ENCODE measurements around the gene MARCKSL1.
"Not testable (repeated sequence)": the region's sequence is repeated elsewhere in the genome, so short reads cannot be mapped to it uniquely, and the experiment has no call there.

MARCKSL1 gene, protein sequence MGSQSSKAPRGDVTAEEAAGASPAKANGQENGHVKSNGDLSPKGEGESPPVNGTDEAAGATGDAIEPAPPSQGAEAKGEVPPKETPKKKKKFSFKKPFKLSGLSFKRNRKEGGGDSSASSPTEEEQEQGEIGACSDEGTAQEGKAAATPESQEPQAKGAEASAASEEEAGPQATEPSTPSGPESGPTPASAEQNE

DNA sequence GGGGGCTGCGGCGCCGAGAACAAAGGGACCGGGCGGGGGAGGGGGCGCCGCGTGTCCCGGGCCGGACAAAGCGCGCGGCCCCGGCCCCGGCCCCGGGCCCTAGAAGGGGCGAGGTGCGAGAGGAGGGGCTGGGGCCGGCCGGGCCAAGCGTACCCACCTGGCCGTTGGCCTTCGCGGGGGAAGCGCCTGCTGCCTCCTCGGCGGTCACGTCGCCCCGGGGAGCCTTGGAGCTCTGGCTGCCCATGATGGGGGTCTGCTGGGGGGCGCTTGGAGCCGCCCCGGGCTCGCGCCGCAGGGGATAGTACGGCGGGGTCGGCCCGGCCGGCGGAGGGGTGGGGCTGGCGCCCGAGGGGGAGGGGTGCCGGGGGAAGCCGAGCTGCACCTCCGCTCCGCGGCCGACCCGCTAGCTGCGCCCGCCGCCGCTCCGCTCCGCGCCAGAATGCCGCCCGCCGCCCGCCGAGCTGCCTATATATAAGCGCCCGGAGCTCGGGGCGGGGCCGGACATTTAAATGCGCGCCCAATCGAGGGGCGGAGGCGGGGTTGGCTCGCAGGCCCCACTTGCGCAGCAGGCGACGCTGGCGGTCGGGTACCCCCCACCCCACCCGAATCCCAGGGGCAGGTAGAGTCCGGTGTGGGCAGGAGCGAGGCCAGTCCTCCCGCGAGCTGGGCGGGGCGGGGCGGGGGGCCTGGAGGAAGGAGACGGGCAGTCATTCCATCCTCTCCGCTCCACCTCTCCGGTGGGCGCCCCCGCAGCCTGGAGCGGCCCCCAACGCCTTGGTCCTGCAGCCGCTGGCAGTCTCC lies at the start of gene MARCKSL1:
Gene MARCKSL1, minus strand, starts transcription at position 444 of the 801 bp plus-strand sequence. Its CDS starts 200 bp downstream, at position 244.
- peak; percentile 88 for DNase-seq (ENCODE audit: low spot score)

DNA sequence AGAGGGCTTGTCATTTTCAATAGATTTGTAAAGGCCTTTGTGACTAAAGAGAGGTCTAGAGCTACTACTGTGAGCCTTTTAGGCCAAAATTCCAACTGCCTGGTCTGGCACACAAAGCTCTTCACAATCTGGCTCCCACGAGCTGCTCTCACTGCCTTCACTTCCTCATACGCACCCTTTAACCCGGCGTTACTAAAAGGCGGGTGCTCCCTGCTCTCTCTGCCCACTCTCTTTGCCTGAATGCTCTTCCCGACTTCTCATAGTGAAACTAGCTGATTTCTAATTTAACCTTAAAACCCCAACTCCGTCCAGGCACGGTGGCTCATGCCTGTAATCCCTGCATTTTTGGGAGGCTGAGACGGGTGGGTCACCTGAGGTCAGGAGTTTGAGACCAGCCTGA lies 44.0 kb upstream of the MARCKSL1 start:
- no peak for DNase-seq (ENCODE audit: low spot score)

DNA sequence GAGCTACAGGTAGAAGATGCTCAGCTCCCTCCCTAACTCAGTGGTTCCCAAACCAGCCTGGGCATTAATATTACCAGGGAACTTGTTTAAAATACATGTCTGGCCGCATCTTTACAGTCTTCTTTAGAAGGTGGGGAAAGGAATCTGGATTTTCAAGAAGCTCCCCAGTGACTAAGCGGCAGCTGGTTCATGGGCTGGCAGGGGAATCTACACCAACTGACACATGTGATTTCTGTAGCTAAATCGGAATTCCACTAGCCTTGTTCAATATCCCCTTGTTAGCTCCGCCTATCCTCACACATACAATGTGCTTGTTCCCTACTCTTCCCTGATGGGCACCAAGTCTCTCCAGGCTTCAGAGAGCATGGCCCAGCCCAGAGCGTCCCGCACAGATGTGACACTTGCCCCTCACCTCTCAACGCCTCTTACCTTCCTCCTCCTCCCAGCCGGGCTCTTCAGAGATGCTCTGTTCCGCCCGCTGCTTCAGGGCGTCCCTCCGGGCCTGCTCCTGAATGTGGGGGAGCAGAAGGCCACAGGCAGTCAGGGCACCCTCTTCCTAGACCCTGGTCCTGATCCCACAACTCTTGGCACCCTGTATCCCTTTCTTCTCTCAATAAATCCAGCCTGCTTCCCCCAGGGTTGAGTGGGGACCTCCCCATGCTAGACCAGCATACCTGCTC lies 41.6 kb upstream of the MARCKSL1 start:
- no peak for DNase-seq (ENCODE audit: low spot score)

DNA sequence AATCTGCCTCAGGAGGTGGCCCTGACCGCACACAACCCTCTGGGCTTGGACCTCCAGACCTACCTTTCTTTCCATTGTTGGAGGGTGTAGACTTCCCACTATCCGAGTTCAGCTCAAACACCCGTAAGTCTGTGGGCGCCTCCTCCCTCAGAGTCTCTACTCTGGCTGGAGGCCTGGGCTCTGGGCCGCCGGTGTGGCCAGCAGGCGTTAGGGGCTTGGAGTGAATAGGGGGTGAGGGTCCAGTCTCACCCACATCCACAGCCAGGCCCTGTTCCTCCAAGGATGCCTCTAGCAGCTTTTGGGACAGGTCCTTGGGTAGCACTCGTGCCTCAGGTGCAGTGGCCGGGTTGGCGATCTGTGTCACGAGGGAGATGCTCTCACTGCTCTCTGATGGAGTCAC lies 40.2 kb upstream of the MARCKSL1 start:
- DNase-seq (ENCODE audit: low spot score) = no peak

DNA sequence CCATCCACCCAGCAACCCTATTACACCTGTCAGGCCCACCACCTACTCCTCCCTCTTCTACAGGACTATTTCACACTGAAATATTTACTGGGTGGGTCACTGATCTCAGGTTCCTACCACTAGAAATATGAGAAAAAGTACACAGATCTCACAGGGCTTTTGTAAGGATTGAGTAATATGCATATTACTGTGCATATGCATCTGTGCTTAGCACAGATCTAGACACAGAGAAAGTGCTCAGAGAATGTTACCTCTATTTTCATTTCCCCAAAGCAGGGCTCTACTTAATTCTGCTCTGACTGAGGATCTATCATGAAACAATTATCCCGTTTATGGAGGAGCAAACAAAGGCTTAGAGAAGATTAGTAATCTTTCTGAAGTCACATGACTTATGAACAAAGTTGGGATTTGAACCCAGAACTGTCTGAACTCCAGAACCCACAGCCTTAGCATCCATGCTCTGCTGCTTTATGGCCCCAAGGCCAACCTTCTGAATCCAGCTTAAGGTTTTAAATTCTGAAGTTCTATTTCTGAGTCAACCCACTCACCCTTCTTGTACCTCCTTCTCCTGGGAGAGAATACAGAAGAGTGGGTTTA lies 38.1 kb upstream of the MARCKSL1 start:
- no peak for DNase-seq (ENCODE audit: low spot score)

DNA sequence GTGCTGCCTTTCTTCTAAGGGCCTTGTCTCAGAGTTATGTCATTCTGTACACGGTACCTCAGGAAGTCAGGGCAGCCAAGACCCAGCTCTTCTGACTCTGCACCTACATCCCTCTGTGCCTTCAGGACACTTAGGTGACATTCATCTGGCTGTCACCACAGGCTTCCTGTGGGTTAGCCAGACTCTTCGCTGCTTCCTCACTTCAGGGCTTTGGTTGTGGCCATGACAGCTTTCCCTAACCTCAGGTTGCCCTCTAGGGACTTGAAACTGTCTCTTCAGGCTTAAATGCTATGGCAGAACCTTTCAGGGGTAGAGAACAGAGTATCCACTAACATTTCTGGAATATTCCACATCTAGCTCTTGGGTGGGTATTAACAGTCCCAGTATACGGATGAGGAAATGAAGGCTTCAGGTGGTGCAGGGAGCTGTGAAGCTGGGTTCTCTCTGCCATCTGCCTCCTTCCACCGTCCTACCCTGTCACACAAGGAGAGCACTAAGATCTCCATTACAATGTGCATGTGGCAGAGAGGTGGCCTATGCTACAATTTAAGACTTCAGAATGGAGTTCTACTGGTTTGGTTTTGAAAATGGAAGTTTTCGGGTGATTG lies 36.2 kb upstream of the MARCKSL1 start:
- no peak for DNase-seq (ENCODE audit: low spot score)

DNA sequence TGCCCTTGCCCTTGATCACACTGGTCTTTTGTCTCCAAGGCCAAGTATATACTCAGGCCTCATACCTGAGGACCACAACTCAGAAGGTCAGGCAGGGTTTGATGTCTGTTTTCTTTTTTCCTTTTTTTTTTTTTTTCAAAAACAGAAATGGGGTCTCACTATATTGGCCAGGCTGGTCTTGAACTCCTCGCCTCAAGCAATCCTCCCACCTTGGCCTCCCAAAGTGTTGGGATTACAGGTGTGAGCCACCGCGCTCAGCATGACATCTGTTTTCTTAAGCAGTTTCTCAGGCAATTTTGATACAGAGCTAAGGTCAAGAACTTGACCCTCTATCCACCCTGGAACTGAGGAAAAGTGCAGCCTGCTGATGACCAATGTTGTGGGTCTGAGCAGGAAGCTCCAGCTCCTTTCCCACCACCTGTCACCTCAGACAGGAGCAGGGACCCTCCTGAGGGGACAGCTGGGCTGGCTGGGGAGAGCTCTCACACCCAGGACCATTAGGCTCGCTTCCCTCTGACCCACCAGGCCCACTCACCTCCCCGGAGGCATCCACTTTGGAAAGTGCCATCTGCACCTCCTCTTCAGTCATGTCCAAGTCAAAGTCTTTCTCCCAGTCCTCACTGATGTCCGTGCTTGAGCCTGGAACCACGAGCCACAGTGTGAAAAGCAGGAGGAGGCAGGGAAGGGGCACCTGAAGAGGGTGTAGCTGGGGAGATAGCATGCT lies 32.0 kb upstream of the MARCKSL1 start:
- no peak for DNase-seq (ENCODE audit: low spot score)

DNA sequence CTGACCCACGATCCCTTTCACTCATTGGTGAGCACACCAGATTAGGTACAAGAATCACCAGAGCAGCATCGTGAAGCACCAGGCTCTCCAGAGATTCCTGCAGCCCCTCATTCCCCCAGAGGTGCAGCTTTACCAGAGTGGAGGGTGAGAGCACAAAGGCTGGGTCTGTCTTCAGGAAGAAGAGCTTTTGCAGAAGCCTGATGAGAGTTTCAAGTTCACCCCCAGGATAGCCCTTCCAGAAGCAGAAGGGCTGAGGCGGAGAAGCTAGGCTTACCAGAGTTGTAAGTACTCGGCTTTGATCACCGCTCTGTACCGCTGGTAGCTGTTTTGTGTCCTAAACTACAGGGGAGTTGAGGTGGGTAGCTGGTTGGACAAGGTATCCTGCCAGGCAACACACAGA lies 29.4 kb upstream of the MARCKSL1 start:
- DNase-seq (ENCODE audit: low spot score) = no peak

DNA sequence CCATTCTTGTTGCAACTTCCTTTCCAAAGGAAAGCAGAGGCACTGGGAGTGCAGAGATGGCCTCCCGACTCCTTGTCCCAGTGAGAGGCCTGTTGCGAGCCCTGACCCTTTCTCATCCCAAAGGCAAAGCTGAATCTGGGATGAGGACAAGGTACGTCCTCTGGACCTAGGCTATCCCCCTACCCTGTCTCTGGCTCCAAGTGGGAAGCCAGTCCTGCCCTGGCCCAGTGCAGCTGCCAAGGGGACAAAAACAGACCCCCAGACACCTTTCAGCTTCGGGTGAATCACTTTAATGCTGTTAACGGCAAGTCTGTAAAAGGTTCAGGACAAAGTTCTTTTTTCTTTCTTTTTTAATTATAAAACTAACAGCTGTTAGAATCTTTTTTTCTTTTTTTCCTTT lies 28.8 kb upstream of the MARCKSL1 start:
- no peak for DNase-seq (ENCODE audit: low spot score)

DNA sequence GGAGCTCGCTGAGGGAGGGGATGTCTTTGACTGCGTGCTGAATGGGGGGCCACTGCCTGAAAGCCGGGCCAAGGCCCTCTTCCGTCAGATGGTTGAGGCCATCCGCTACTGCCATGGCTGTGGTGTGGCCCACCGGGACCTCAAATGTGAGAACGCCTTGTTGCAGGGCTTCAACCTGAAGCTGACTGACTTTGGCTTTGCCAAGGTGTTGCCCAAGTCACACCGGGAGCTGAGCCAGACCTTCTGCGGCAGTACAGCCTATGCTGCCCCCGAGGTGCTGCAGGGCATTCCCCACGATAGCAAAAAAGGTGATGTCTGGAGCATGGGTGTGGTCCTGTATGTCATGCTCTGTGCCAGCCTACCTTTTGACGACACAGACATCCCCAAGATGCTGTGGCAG lies 27.7 kb upstream of the MARCKSL1 start:
- no peak for DNase-seq (ENCODE audit: low spot score)

DNA sequence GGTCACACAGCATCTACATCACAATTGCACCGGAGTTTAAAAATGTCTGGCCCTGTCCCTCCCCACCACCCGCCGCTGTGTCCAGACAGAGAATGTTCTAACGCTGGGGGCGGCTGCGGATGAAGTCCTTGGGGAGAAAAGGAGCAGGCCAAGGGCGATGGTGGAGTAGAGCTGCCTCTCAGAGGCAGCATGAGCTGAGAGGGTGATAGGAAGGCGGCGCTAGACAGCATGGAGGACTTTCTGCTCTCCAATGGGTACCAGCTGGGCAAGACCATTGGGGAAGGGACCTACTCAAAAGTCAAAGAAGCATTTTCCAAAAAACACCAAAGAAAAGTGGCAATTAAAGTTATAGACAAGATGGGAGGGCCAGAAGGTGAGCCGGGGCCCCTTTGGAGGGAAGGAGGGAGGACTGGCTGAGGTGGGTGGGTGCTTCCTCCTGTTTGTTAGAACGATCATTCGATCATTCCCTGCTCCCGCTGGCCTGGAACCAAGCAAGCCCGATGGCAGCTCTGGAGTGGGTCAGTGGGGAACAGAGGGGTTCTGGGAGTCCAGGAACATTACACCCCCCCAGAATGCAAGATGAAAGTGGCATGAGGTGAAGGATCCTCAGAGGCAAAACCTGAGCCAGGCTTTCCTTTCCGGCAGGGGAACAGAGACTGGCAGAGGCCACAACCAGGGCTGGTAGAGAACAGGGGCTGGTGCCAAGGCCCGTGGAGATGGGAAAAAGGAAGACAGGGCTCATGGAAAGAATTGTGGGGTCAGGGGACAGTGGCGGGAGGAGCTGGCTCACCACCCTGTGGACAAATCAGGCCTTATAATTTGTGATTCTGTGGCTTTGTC lies 26.7 kb upstream of the MARCKSL1 start, which contains the start of the genes FAM229A and TSSK3:
Gene FAM229A, minus strand, starts transcription at position 12 of the 840 bp plus-strand sequence. CDS start 394 bp downstream, outside the sequence.
Gene TSSK3, plus strand, starts transcription at position 66 of the 840 bp plus-strand sequence. Its CDS starts 163 bp downstream, at position 229.
- DNase-seq (ENCODE audit: low spot score) = no peak

DNA sequence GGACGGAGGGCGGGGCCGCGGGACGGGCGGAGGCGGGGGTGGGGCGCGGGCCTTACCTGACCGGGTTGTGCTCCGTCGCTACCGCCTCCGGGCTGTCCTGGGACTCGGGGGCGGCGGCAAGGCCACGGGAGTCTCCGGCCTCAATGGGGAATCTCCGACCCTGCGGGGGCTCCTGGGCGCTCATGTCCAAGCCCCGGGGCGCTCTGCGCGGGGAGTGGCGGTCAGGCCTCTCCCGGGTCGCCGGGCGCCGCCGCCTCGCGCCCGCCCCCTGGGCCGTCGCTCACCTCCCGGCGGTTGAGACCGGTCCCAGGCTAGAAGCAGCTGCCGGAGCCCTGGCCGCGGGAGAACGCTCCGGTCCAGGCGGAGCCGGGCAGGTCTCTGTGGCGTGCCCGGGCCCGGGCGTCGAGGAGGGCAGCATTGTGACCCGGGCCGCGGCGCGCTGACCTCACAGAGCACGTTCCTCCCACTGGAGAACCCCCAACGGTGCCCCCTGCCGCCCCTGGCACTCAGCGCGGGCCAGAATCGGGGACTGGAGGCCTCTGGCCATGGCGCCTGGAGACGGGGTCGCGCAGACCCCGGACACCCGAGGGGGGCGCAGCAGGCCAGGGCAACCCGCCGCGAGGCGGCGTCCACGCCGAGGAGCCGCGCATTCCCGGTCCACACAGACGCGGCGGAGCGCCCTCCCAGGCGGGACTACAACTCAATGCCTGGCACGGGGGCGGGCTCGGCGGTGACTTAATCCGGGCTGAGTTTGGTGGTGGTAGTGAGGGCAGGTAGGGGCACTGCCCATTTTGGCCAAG lies 25.8 kb upstream of the MARCKSL1 start:
- peak; percentile 78 for DNase-seq (ENCODE audit: low spot score)

DNA sequence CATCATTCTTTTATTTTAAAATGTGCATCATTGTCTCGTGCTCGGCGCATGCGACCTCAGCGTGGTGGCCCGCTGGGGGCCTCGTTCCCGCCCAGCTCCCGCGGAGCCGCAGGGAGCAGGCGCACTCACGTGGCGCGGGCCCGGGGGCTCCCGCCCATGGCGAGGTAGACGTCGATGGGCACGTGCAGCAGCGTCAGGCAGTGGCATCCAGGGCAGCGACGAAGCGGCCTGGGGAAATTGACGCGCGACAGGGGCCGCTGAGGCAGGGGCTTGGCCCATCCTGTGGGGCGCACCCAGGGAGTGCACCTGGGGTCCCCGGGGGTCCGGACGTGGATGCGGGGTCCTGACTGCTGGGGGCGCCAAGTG lies 25.3 kb upstream of the MARCKSL1 start:
- DNase-seq (ENCODE audit: low spot score) = peak; percentile 52

DNA sequence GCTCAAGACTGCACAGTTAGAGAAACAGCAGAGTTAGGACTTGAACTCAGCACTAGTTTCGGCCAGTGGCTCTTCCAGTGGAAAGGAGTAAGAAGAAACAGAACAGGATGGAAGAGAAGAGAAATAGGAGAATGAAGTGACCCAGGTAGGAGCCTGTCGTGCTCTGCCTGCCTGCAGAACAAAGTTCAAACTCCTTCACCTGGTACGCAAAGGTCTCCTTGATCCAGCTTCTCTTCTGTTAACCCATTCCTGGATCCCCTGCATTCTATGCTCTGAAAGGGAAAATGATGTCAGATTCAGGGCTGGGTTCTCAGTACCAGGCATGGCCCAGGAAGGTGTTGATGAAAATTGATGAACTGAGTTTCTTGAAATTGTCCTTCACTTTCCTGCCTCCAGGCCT lies 22.4 kb upstream of the MARCKSL1 start:
- no peak for DNase-seq (ENCODE audit: low spot score)

DNA sequence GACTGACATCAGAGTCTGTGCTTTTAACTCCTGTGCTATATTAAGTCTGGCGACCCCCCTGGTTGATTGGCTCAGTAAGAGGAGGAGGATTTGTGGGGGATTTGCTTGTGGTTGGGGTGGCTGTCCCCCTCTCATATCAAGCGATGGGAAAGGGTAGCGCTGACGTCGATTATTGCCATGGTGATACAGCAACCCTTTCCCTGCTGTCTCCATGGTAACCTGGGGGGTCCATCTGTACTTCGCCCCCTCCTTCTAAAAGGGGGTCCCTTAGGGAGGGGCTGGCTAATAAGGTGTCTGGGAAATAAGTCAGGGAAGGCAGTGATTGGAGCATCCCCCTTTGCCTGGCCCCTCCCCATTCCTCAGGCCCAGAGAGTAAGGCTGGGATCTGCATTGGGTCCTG lies 21.6 kb upstream of the MARCKSL1 start:
- DNase-seq (ENCODE audit: low spot score) = no peak

DNA sequence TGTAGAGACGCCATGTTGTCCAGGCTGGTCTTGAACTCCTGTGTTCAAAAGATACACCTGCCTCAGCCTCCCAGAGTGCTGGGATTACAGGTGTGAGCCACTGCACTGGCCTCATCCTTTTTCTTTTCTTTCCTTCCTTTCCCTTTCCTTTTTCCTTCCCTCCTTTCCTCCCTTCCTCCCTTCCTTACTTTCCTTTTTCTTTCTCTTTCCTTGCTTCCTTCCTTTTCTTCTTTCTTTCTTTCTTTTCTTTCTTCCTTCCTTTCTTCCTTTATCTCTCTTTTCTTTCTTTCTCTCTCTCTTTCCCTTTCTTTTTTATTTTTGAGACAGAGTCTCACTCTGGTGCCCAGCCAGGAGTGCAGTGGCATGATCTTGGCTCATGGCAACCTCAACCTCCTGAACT lies 20.4 kb upstream of the MARCKSL1 start:
- DNase-seq (ENCODE audit: low spot score) = no peak

DNA sequence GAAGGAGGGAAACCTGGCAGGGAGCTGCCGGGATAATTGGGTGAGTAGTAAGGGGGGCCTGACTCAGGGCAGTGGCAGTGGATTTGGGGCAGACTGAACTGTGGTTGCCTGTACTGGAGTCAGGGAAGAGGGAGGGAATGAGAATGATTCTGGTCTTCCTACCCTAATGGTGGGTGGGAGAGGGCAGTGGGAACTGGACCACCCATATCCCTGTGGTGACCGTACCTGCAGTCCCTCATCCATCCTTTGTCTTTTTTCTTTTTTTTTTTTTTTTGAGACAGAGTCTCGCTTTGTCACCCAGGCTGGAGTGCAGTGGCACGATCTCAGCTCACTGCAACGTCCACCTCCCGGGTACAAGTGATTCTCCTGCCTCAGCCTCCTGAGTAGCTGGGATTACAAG lies 19.7 kb upstream of the MARCKSL1 start:
- DNase-seq (ENCODE audit: low spot score) = not testable (repeated sequence)

DNA sequence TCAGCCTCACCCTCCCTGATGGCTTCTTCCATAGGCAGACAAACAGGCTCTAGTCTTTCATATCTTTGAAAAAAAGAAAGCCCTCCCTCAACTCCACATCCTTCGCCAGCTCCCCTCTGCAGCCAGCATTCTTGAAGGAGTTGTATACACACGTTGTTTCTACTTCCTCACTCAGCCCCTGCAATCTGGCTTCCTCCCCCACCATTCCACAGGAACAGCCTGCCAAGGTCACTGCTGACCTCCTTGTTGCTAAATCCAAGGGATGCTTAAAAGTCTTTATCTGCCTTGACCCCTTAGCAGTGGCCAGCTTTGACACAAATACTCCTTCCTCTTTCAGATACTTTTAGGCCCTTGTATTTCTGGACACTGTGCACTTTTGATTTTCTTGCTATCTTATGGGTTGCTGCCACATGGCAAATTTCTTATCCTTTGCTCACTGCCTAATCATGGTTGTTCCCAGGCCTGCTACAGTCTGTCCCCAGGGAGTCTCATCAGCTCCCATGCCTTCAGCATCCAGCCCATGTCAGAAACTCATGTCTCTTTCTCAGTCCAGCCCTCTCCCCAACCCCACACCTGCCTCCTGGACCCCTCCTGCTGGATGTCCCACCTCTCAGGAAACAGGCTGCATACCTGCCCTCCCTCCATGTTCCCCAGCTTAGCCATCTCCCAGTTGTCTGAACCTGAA lies 18.0 kb upstream of the MARCKSL1 start:
- no peak for DNase-seq (ENCODE audit: low spot score)

DNA sequence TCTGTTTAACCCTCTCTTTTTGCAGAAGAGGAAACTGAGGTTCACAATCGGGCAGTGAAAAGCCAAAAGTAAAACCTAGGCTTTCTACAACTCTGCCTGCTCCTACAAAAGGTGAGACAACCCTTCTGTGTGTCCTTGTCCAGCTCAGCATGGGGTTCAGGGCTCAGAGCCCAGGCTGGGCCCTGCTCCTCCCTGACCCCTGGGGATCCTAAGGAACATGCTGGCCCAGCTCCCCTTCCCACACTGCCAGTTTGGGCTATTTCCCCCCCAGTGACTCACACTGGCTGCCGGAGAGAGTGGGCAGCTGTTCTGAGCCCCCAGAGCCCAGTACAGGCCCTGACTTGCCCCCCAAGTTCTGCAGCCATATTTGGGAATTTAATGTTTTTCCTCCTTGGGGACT lies 17.4 kb upstream of the MARCKSL1 start:
- no peak for DNase-seq (ENCODE audit: low spot score)

Data from iPS-NIHi11 (cell line).